Neutrophil (primary cell): ENCODE measurements around the gene MRPL38.
"Not testable (repeated sequence)": the region's sequence is repeated elsewhere in the genome, so short reads cannot be mapped to it uniquely, and the experiment has no call there.

Source experiments
- H3K27ac ChIP-seq: fragments of 200-600 bp; sonication (generic); 2 replicates; pipeline ENCODE4 v1.5.1; 2016; ENCODE audit warnings: mild to moderate bottlenecking, moderate library complexity
- H3K27me3 ChIP-seq: fragments of 200-600 bp; sonication (generic); 2 replicates; pipeline ENCODE4 v1.6.0; 2016; ENCODE audit warnings: mild to moderate bottlenecking
- H3K36me3 ChIP-seq: fragments of 200-600 bp; sonication (generic); 2 replicates; pipeline ENCODE4 v1.5.1; 2017
- H3K4me1 ChIP-seq, 2 experiments: fragments of 200-600 bp in 1 of 2; sonication (generic) in 1 of 2; 1 replicate in 1 of 2; 2 replicates in 1 of 2; pipeline versions ENCODE4 v1.5.1 to v1.6.1; 2013 to 2016; ENCODE audit warnings: low read depth in 1 of 2, low read length in 1 of 2, mild to moderate bottlenecking in 1 of 2, moderate library complexity in 1 of 2; ENCODE audit not compliant: control insufficient read depth in 1 of 2, insufficient read depth in 1 of 2
- H3K4me3 ChIP-seq, 2 experiments: fragments of 200-600 bp in 1 of 2; sonication (generic) in 1 of 2; 1 replicate in 1 of 2; 2 replicates in 1 of 2; pipeline ENCODE4 v1.5.1; 2013 to 2016; ENCODE audit warnings: low read depth in 1 of 2, low read length in 1 of 2, mild to moderate bottlenecking in 1 of 2, moderate library complexity in 1 of 2
- H3K9me3 ChIP-seq: fragments of 200-600 bp; sonication (generic); 2 replicates; pipeline ENCODE4 v1.5.1; 2016
- TF ChIP-seq, protein P1 (sequence below): fragments of 200-600 bp; sonication (generic); IDR thresholded peaks from 2 replicates; pipeline ENCODE4 v1.5.1; 2016; ENCODE audit warnings: antibody characterized with exemption

MRPL38 gene

DNA sequence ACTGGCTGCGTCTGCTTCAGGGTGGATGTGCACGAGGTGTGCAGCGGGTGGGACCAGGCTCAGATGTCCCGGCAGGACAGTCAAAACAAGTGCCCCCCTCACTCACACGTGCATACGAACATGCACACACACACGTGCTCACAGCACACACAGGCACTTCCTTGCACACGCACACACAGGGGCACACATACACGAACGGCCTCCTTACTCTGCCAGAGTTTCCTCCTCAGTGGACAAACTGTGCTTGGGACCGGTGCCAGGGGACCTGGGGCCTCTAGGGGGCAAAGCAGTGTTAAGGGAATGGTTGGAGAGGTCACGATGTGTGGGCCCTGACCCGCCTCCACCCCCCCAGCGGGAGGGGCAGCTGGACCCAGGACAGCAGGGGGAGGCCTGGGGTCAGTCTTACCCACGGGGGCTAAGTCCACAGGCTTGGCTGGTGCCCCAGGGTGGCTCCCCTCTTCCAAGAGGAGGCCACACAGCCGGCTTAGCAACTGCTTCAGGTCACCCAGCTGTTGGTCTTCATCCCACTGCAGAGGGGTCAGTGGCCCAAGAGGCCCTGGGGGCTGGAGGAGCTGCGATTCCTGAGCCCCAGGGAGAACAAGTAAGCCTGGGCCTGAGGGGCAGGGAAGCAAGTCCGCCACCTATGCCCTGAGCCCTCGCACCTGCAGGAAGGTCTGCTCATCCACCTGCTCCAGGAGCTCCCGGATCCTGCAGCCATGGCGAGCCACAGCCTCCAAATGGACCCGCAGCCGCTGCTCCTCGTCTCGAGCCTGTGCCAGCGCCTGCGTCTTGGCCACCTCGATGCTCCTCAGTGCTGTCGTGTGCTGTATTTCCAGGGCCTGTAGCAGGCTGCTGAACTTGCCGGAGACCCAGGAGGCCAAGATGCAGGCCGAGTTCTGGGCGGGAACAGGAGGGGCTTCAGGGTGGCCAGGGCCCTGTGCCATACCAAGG lies 12.8 kb downstream of the MRPL38 start:
- TF ChIP-seq, protein P1, sequence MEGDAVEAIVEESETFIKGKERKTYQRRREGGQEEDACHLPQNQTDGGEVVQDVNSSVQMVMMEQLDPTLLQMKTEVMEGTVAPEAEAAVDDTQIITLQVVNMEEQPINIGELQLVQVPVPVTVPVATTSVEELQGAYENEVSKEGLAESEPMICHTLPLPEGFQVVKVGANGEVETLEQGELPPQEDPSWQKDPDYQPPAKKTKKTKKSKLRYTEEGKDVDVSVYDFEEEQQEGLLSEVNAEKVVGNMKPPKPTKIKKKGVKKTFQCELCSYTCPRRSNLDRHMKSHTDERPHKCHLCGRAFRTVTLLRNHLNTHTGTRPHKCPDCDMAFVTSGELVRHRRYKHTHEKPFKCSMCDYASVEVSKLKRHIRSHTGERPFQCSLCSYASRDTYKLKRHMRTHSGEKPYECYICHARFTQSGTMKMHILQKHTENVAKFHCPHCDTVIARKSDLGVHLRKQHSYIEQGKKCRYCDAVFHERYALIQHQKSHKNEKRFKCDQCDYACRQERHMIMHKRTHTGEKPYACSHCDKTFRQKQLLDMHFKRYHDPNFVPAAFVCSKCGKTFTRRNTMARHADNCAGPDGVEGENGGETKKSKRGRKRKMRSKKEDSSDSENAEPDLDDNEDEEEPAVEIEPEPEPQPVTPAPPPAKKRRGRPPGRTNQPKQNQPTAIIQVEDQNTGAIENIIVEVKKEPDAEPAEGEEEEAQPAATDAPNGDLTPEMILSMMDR: no peak
- no peak overlapping the region for H3K27ac ChIP-seq
- H3K4me3 ChIP-seq: no peak overlapping the region
- no peaks in the 10 kb centered on the region for H3K27me3 ChIP-seq
- no peaks in the 10 kb centered on the region for H3K9me3 ChIP-seq
- no peaks in the 10 kb centered on the region for H3K36me3 ChIP-seq
- peaks cover 13 to 14% of the 10 kb centered on the region in 2 experiments for H3K4me1 ChIP-seq

DNA sequence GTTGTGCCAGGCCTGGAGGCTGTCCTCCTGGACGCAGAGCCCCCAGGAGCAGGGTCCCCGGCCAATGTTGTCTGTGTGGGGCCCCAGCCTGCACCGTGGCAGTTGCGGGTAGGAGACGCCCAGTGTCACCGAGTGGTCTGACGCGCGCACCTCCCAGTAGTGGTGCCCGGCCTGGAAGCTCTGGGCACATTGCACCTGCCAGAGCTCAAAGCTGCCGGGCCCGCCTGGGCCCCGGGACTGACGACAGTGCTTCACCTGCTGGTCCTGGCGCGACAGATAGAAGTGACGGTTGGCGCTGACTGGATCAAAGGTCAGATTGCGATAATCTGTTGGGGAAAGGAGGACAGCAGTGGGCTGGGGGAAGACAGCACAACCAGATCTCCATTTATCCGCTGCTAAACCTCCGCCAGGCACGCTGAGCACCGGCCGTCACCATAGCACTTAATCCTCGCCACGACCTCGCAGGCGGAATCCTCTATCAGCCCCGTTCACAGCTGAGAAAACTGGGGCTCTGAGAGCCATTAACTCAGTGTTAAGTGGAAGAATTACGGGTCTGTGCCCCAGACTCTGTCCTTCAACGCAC lies 13.6 kb downstream of the MRPL38 start:
- H3K4me1 ChIP-seq: peaks cover 9 to 12% of the 10 kb centered on the region in 2 experiments
- no peaks in the 10 kb centered on the region for H3K36me3 ChIP-seq
- TF ChIP-seq, protein P1: no peak
- no peak overlapping the region for H3K4me3 ChIP-seq
- H3K27ac ChIP-seq: no peak overlapping the region
- H3K9me3 ChIP-seq: no peaks in the 10 kb centered on the region
- no peaks in the 10 kb centered on the region for H3K27me3 ChIP-seq

- no peaks in the 10 kb centered on the region for H3K36me3 ChIP-seq
- H3K4me1 ChIP-seq: peaks cover 8 to 13% of the 10 kb centered on the region in 2 experiments
- no peak overlapping the region for H3K4me3 ChIP-seq
- TF ChIP-seq, protein P1: no peak
- no peak overlapping the region for H3K27ac ChIP-seq
- no peaks in the 10 kb centered on the region for H3K27me3 ChIP-seq
- H3K9me3 ChIP-seq: no peaks in the 10 kb centered on the region
Observed at GRCh38 chr17:75889454-75889853, 15.2 kb downstream of the MRPL38 start.

- no peak overlapping the region for H3K4me3 ChIP-seq
- TF ChIP-seq, protein P1: no peak
Observed at GRCh38 chr17:75888484-75888883, 16.2 kb downstream of the MRPL38 start.

DNA sequence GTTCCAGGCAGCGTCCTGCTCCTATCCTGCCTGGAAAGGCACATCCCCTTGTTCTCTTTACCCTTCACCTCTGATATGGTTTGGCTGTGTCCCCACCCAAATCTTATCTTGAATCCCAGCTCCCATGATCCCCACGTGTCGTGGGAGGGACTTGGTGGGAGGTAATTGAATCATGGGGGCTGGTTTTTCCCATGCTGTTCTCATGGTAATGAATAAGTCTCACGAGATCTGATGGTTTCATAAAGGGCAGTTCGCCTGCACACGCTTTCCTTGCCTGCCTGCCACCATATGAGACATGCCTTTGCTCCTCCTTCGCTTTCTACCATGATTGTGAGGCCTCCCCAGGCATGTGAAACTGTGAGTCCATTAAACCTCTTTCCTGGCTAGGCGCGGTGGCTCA lies 18.8 kb downstream of the MRPL38 start:
- H3K4me1 ChIP-seq: peaks cover 8 to 13% of the 10 kb centered on the region in 2 experiments
- not testable (repeated sequence) for H3K9me3 ChIP-seq, H3K4me3 ChIP-seq, H3K27ac ChIP-seq, H3K36me3 ChIP-seq
- peaks cover 22% of the 10 kb centered on the region for H3K27me3 ChIP-seq

More at GRCh38 chr17:75888484-75888883, 16.2 kb downstream of the MRPL38 start:
- Histone ChIP-seq H3K27ac (no peak overlapping the region), H3K27me3 (no peaks in the 10 kb centered on the region), H3K4me1 (peaks cover 8 to 13% of the 10 kb centered on the region in 2 experiments), H3K36me3 (no peaks in the 10 kb centered on the region), H3K9me3 (no peaks in the 10 kb centered on the region)

DNA sequence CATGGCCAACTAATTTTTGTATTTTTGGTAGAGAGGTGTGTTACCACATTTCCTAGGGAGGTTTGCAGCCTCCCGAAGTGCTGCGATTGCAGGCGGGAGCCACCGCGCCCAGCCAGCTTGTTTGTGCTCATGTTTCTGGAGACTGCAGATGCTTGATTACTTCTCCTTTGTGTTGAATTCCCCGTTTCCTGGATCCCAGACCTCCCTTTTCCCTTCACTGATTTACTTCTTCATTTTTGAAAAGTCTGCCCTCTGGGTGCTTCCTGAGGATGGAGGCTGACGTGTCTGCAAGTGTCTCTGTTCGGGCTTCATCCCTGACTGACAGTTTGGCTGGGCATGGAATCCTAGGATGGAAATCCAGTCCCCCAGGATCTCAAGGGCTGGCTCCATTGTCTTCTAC lies 19.3 kb downstream of the MRPL38 start:
- TF ChIP-seq, protein P1: no peak
- peaks cover 26% of the 10 kb centered on the region for H3K27me3 ChIP-seq
- H3K9me3 ChIP-seq: no peaks in the 10 kb centered on the region
- H3K4me3 ChIP-seq: no peak overlapping the region
- no peaks in the 10 kb centered on the region for H3K36me3 ChIP-seq
- H3K4me1 ChIP-seq: peaks cover 8 to 13% of the 10 kb centered on the region in 2 experiments
- no peak overlapping the region for H3K27ac ChIP-seq
